ENCODE data around the gene DCTD.

DCTD gene

DNA sequence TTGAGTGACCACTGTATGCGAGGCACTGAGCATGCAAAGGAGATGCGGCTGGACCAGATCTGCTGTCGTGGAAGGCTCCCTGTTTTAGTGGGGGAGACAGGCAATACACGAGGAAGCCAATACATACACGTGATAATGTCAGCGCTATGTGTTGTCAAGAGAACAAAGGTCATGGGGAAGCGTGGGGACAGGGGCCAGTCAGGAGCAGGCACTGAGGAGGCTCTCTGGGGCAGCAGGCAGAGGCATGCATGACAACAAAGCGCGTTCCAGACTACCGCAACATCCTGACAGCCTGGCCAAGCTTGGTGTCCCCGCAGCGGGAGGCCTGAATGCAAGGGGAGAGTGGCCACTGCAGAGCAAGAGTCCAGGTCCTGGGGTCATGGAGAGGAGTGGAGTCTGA is 61.9 kb downstream of the DCTD start:
- ChIA-PET CTCF (no interaction called here), POLR2A (no interaction called here)

DNA sequence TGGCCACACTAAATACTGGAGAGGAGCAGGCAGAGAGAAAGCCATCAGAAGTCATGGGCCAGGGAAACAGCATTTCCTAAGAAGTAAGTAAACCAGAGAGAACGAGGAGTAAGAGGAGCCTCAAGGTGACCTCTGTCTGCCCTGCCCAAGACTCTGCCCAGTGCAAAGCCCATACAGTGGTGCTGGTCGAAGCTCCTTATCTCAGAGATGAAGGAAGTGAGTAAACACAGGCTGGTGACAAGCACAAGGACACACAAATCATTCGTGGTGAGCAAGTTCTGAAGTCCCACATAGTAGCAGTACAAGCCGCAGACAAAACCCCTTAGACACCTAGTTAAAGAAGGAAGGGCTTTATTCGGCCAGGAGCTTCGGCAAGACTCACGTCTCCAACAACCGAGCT is 62.7 kb downstream of the DCTD start:
- no peak overlapping the region for H3K4me3 ChIP-seq (ENCODE audit: low read depth, low read length)
- DNase-seq (ENCODE audit: low read depth, low spot score) = no peak
- POLR2A ChIA-PET = no interaction called here
- CTCF ChIA-PET = no interaction called here
- TF ChIP-seq, protein P1, sequence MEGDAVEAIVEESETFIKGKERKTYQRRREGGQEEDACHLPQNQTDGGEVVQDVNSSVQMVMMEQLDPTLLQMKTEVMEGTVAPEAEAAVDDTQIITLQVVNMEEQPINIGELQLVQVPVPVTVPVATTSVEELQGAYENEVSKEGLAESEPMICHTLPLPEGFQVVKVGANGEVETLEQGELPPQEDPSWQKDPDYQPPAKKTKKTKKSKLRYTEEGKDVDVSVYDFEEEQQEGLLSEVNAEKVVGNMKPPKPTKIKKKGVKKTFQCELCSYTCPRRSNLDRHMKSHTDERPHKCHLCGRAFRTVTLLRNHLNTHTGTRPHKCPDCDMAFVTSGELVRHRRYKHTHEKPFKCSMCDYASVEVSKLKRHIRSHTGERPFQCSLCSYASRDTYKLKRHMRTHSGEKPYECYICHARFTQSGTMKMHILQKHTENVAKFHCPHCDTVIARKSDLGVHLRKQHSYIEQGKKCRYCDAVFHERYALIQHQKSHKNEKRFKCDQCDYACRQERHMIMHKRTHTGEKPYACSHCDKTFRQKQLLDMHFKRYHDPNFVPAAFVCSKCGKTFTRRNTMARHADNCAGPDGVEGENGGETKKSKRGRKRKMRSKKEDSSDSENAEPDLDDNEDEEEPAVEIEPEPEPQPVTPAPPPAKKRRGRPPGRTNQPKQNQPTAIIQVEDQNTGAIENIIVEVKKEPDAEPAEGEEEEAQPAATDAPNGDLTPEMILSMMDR (IDR thresholded peaks at IDR 0.05; ENCODE audit: insufficient read depth, low read length, missing control alignments) = no peak

More for the DNA sequence above, 61.9 kb downstream of the DCTD start:
- H3K4me3 ChIP-seq (ENCODE audit: low read depth, low read length) = no peak overlapping the region
- no peak for DNase-seq (ENCODE audit: low read depth, low spot score)
- TF ChIP-seq, protein P1 (IDR thresholded peaks at IDR 0.05; ENCODE audit: insufficient read depth, low read length, missing control alignments) = no peak

DNA sequence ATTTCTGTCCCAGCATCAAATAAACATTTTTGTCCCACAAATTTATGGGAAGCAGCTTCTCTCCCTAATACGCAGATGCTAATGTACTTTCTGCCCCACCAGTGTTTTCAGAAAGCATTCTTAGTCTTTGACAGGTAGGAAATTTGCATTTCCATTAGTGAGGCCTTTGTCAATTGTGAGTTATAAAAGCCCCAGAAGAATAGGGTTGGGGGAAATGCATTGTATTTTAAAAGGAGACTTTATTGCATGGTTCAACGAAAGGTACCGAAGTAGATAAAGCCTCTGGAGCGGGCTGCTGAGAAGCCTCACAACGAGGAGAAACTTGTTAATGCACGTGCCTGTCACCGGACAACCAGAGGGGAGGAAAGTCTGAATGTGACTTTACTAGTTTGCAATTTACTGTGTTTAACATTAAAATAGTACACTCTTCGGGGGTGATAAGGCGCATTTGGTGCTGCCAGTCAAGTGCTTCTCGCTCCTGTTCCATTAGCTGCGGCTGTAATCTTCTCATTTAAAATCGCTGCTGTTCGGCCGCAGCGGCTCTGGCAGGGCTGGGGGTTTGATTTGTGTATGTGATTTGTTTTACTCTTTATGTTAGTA is 63.4 kb downstream of the DCTD start:
- TF ChIP-seq, protein P1 (IDR thresholded peaks at IDR 0.05; ENCODE audit: insufficient read depth, low read length, missing control alignments) = no peak
- H3K4me3 ChIP-seq (ENCODE audit: low read depth, low read length) = no peak overlapping the region
- DNase-seq (ENCODE audit: low read depth, low spot score) = no peak
- ChIA-PET CTCF (no interaction called here), POLR2A (no interaction called here)

DNA sequence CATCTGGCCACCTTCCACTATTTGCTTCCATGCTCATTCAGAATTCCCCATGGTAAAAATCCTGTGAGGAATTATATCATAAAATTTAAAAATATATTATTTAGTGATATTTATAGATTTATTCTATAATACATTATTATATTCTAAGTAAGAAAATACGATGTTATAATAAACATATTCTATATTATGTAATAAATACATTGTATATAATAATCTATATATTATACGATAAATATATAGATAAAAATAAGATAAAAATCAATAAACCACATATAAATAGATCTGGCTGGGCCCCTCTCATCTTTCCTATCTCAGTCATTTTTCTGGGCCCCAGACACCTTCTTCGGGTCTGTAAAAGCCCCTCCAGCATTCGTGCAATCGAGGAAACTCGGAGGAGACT is 68.5 kb downstream of the DCTD start:
- TF ChIP-seq, protein P1 (IDR thresholded peaks at IDR 0.05; ENCODE audit: insufficient read depth, low read length, missing control alignments) = no peak
- H3K4me3 ChIP-seq (ENCODE audit: low read depth, low read length) = no peak overlapping the region
- POLR2A ChIA-PET = no interaction called here
- CTCF ChIA-PET = no interaction called here
- DNase-seq (ENCODE audit: low read depth, low spot score) = no peak

DNA sequence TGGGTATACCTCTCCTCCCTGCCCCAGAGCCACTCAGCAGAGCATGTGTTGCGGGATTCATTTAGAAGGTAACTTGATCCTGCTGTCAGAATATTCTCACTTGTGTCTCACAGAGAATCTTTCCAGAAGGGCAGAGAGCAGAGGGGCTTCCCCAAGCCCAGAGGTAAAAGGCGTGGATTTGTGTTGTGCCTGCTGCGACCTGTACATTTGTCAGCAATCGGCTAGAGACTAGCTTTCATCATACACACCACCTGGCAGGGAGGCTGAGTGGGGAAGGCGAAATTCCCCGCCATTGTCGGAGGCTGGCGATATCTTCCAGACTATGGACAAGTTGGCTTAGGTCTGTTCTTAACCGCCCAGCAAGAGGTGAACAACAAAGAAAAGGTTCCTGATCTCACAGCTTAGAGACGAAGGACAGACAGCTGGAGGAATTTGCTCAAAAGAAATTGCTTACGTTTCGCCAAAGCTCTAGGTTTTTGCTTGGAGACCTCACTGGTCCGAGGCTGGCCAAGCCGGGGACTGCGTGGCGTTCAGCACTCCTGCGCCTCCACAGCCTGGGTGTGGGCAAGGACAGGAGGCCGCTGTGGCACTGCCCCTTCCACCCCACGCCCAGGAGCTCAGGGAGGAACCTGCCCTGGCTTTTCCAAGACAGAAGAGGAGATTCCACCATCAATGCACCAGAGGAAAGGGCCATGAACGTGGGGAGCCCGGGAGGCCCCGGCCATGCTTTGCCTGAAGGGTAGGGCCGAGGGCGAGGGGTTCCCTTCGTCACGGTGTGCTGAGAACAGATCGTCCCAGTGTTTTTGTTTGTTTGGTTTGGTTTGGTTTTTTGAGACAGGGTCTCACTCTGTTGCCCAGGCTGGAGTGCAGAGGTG is 69.4 kb downstream of the DCTD start:
- TF ChIP-seq, protein P1 (IDR thresholded peaks at IDR 0.05; ENCODE audit: insufficient read depth, low read length, missing control alignments) = no peak
- CTCF ChIA-PET = no interaction called here
- DNase-seq (ENCODE audit: low read depth, low spot score) = no peak
- no peak overlapping the region for H3K4me3 ChIP-seq (ENCODE audit: low read depth, low read length)
- POLR2A ChIA-PET = no interaction called here

DNA sequence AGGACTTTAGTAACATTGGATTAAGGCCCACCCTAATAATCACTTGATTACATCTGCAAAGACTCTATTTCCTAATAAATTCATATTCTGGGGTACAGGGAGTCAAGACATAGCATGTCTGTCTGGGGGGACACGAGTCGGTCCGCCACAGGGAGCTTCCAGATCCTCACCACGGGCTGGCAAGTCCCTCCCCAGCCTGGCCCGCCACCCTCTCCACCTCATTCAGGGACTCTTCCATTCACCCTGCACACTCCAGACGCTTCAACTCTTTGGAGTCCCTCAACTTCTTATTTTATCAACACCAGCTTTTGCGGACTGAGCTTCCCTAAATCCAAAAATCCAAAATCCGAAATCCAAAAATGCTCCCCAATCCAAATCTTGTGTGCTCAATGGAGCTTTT is 71.2 kb downstream of the DCTD start:
- CTCF ChIA-PET = no interaction called here
- POLR2A ChIA-PET = no interaction called here
- TF ChIP-seq, protein P1 (IDR thresholded peaks at IDR 0.05; ENCODE audit: insufficient read depth, low read length, missing control alignments) = no peak
- DNase-seq (ENCODE audit: low read depth, low spot score) = no peak
- H3K4me3 ChIP-seq (ENCODE audit: low read depth, low read length) = no peak overlapping the region
